K562 (cell line): ENCODE results near the gene RRBP1. TPM values are rescaled to one million over a fixed set of nuclear protein-coding genes. Genes with fewer than 3 reads are reported as not detected.

Experiments
- ATAC-seq: fragments of 200-7000 bp; cut with Tn5 transposase; 3 replicates; pipeline ENCODE4 v1.9.1; 2020; ENCODE audit warnings: moderate library complexity
- BruUV-seq: library from RNA; stranded (reverse); fragments of 400-500 nt; replicated peaks from 2 replicates; lab custom pipeline; 2021; lab: Mats Ljungman, UMichigan
- CTCF ChIA-PET: fragments of 300-600 bp; formaldehyde crosslinking; extraction: SDS; loops from one replicate; lab custom pipeline; 2021; ENCODE audit warnings: low intra/inter-chr PET ratio; lab: Yijun Ruan, JAX
- POLR2A ChIA-PET: fragments of 300-600, 350-650 bp; sonication (Branson Sonifier 250); formaldehyde crosslinking; extraction: SDS; loops from one replicate; lab custom pipeline; 2021; ENCODE audit warnings: antibody characterized with exemption, inconsistent platforms; lab: Yijun Ruan, JAX
- DNase-seq, 4 experiments: peaks; one replicate each; pipeline versions ENCODE4 v3.0.0 to v3.0.0-alpha.2; 2011 to 2018; ENCODE audit warnings: low spot score in 3 of 4, mixed read lengths in 3 of 4; ENCODE audit errors: extremely low read depth in 1 of 4
- FAIRE-seq: peaks from 2 replicates; lab custom pipeline; 2011; peaks lifted over from hg19 to GRCh38; lab: Jason Lieb, UNC
- H2AFZ ChIP-seq: 2 replicates; pipeline ENCODE4 v1.6.0; 2011; ENCODE audit warnings: low read depth, low read length, control low read depth, inconsistent platforms
- H3K27ac ChIP-seq: fragments of 200-600 bp; 3 replicates; pipeline ENCODE4 v1.8.0; 2011; ENCODE audit warnings: low read depth, mild to moderate bottlenecking, control low read depth, inconsistent platforms, low read length, moderate library complexity, mixed read lengths; ENCODE audit errors: extremely low read depth
- H3K27me3 ChIP-seq, 2 experiments: fragments of 300-600 bp in 1 of 2; 2 replicates in 1 of 2; 3 replicates in 1 of 2; pipeline versions ENCODE4 v1.6.0 to v1.8.0; 2011; ENCODE audit warnings: inconsistent platforms in 2 of 2, low read length in 2 of 2, mild to moderate bottlenecking in 1 of 2, mixed read lengths in 1 of 2, moderate library complexity in 1 of 2; ENCODE audit not compliant: control insufficient read depth in 2 of 2, insufficient read depth in 2 of 2
- H3K36me3 ChIP-seq: fragments of 300-600 bp; 3 replicates; pipeline ENCODE4 v1.8.0; 2011; ENCODE audit warnings: mild to moderate bottlenecking, low read length, inconsistent platforms; ENCODE audit not compliant: control insufficient read depth, insufficient read depth
- H3K4me1 ChIP-seq, 2 experiments: fragments of 200-600 bp in 1 of 2; replicated peaks in 1 of 2; 2 replicates in 1 of 2; 3 replicates in 1 of 2; pipeline versions ENCODE4 v1.5.1 to v1.8.0; 2011; ENCODE audit warnings: inconsistent platforms in 2 of 2, low read length in 2 of 2, mild to moderate bottlenecking in 1 of 2, mixed read lengths in 1 of 2, moderate library complexity in 1 of 2; ENCODE audit not compliant: control insufficient read depth in 2 of 2, insufficient read depth in 2 of 2
- H3K4me2 ChIP-seq: 2 replicates; pipeline ENCODE4 v1.6.1; 2011; ENCODE audit warnings: low read length, control low read depth, inconsistent platforms, mixed read lengths; ENCODE audit not compliant: insufficient read depth
- H3K4me3 ChIP-seq: fragments of 200-600 bp; sonication (generic), shearing (Covaris generic); 2 replicates; pipeline ENCODE4 v1.5.1; 2016; ENCODE audit warnings: control low read depth, inconsistent platforms
- H3K79me2 ChIP-seq: fragments of 200-600 bp; 3 replicates; pipeline ENCODE4 v1.8.0; 2011; ENCODE audit warnings: low read length, inconsistent platforms; ENCODE audit not compliant: control insufficient read depth, insufficient read depth
- H3K9ac ChIP-seq, 2 experiments: 2 replicates each; pipeline versions ENCODE4 v1.6.0 to v1.6.1; 2011; ENCODE audit warnings: low read depth in 2 of 2, low read length in 2 of 2, control low read depth in 1 of 2, inconsistent platforms in 1 of 2, mild to moderate bottlenecking in 1 of 2, mixed read lengths in 1 of 2; ENCODE audit not compliant: insufficient read depth in 1 of 2
- H3K9me1 ChIP-seq: one replicate; pipeline ENCODE4 v1.6.0; 2011; ENCODE audit warnings: inconsistent platforms, mild to moderate bottlenecking, low read length, moderate library complexity; ENCODE audit not compliant: control insufficient read depth, insufficient read depth
- H3K9me3 ChIP-seq: replicated peaks from 2 replicates; pipeline ENCODE4 v1.5.1; 2011; ENCODE audit warnings: low read depth, low read length, inconsistent platforms; ENCODE audit not compliant: control insufficient read depth, insufficient read depth
- H4K20me1 ChIP-seq: replicated peaks from 2 replicates; pipeline ENCODE4 v1.6.1; 2011; ENCODE audit warnings: low read length, inconsistent platforms, mixed read lengths; ENCODE audit not compliant: control insufficient read depth, insufficient read depth
- GATAD2B ChIP-seq: fragments of 450-650 bp; IDR thresholded peaks from 2 replicates; pipeline ENCODE4 v1.6.1; 2017; ENCODE audit warnings: mild to moderate bottlenecking, borderline replicate concordance
- HDGF ChIP-seq: fragments of 450-650 bp; IDR thresholded peaks from 2 replicates; pipeline ENCODE4 v1.6.1; 2016
- NR2C2 ChIP-seq, 2 experiments: fragments of 200-800 bp in 1 of 2; sonication (Bioruptor generic) in 1 of 2; sonication (generic) in 1 of 2; formaldehyde crosslinking in 1 of 2; IDR thresholded peaks; 2 replicates each; pipeline versions ENCODE4 v1.6.1 to v1.8.0; 2016 to 2022; ENCODE audit warnings: mild to moderate bottlenecking in 1 of 2, missing compliant biosample characterization in 1 of 2, missing genetic modification characterization in 1 of 2, missing genetic modification reagents in 1 of 2
- POLR2G ChIP-seq: fragments of 200-400 bp; formaldehyde crosslinking; IDR thresholded peaks from 2 replicates; pipeline ENCODE4 v1.6.1; 2017; ENCODE audit warnings: low read depth, mild to moderate bottlenecking, antibody characterized with exemption, low read length, moderate library complexity
- SP1 ChIP-seq: sonication (generic); formaldehyde crosslinking; IDR thresholded peaks from 2 replicates; pipeline ENCODE4 v1.8.1; 2022; ENCODE audit warnings: mild to moderate bottlenecking, missing genetic modification reagents
- TEAD1 ChIP-seq, 2 experiments: fragments of 450-650 bp in 1 of 2; sonication (generic) in 1 of 2; formaldehyde crosslinking; IDR thresholded peaks; 2 replicates each; pipeline versions ENCODE4 v1.4.0 to v1.8.0; 2020 to 2022; ENCODE audit warnings: mild to moderate bottlenecking in 2 of 2, missing genetic modification reagents in 1 of 2
- ZNF174 ChIP-seq: fragments of 250-450 bp; sonication (Bioruptor Pico); IDR thresholded peaks from 2 replicates; pipeline ENCODE4 v1.4.0; 2020; ENCODE audit warnings: mild to moderate bottlenecking
- WGBS: fragments of 100-300 bp; shearing (Covaris generic); methylation state at CpG from one replicate; pipeline ENCODE4 v1.1.6; 2016; ENCODE audit warnings: low coverage, mixed read lengths; ENCODE audit not compliant: insufficient coverage; ENCODE audit errors: missing lambda C conversion rate; 5-methylcytosine and 5-hydroxymethylcytosine counted together
- in situ Hi-C: fragments of 300-500 bp; cut with MboI; formaldehyde crosslinking; loops from 4 replicates; pipeline ENCODE4 v1.15.0; 2018; ENCODE audit warnings: inconsistent platforms, mixed read lengths
- intact Hi-C: fragments of 100-400 bp; cut with micrococcal nuclease; formaldehyde crosslinking; loops from 2 replicates; pipeline ENCODE4 v1.14.2; 2022
- polyA plus RNA-seq, 8 experiments: library from polyadenylated mRNA; depleted of rRNA in 4 of 8; stranded (reverse) in 5 of 8; unstranded in 3 of 8; fragments of >200 nt; fragmentation: Nextera tagmentation in 2 of 8; fragmentation: Illumina TruSeq in 1 of 8; extraction: Ambion mirVana in 2 of 8; extraction: Trizol in 1 of 8; gene quantifications; 2 replicates each; pipeline versions ENCODE4 v1.2.1 to v1.2.3, GENCODE V29; 2011 to 2014; ENCODE audit warnings: inconsistent platforms in 1 of 8, missing spikeins in 1 of 8
- total RNA-seq, 7 experiments: library from RNA; depleted of rRNA in 6 of 7; stranded (reverse); fragments of >200 nt in 6 of 7; fragmentation: Illumina TruSeq in 2 of 7; extraction: Trizol in 2 of 7; gene quantifications; 2 replicates each; pipeline versions ENCODE4 v1.2.1 to v1.2.3, GENCODE V29; 2011 to 2021; ENCODE audit warnings: low replicate concordance in 1 of 7
- TF ChIP-seq, protein P1 (sequence below): fragments of 450-650 bp; formaldehyde crosslinking; IDR thresholded peaks from 2 replicates; pipeline ENCODE4 v1.4.0; 2022; ENCODE audit warnings: missing genetic modification characterization

RRBP1 gene
- total and polyA plus RNA-seq, 9 of the 15 experiments (the other 6 are each of a cell fraction or from before 2014, with no cell fraction given): 0.84 to 32.0 (median 17.6) TPM

DNA sequence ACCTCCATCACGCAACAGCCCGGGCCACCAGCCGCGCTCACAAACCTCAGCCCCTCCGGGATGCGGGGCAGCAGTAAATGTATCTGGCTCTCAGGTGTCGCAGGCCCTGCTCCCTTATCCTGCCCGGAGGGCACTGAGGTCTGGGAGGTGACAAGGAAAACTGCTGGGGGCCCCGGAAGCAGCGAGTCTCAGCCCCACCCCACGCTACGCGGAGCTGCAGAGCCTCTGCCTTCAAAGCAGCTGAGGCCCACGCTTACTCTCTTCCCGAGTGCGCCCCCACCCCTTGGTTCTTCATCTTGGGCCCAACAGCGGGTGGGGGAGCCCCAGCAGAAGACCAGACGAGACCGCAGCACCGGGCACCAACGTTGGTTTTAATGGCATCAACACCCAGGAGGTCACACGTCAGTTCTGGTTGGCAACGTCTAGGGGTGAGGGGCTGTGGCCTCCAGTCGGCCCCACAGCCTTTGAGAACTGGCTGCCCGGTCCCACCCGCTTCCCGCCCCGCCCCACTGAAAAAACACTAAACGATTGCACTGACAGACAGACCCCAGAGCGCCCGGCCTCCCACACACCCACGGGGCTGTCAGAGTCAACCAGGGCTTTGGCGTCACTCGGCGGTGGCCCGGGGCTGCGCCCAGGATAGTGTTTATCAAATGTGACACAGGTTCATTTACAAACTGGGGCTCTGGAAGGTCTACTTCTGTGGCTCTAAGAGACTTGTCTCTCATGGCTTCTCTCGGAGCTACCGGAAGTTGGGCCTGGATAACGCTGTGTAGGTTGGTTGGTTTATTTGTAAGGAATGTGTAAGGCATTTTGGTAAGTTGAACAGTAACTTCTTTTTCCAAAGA, 68.5 kb downstream of the RRBP1 start:
- in situ Hi-C loops (loop anchor here (5.0 kb wide), 1 partner anchor 71 kb away; no protein-coding TSS in a partner anchor), intact Hi-C loops (no loop called here)
- no peaks in the 10 kb centered on the region for H3K79me2 ChIP-seq
- POLR2A ChIA-PET: interaction anchor here (0.6 to 1.2 kb wide), 3 partner anchors 77 to 297 kb away, joined by 3 to 5 read pairs (median 3); no protein-coding TSS in a partner anchor
- TF ChIP-seq HDGF (no peak), ZNF174 (CRISPR knock-in tag) (no peak), NR2C2 (CRISPR knock-in tag; IDR thresholded peaks at IDR 0.05) (no peak), NR2C2 (tag; IDR thresholded peaks at IDR 0.05) (no peak), TEAD1 (CRISPR knock-in tag; IDR thresholded peaks at IDR 0.05) (no peak), SP1 (CRISPR knock-in tag) (no peak), POLR2G (0 out of 2 replicates have a peak, but pooled peaks have one; percentile 5), GATAD2B (no peak)
- TF ChIP-seq, protein P1, sequence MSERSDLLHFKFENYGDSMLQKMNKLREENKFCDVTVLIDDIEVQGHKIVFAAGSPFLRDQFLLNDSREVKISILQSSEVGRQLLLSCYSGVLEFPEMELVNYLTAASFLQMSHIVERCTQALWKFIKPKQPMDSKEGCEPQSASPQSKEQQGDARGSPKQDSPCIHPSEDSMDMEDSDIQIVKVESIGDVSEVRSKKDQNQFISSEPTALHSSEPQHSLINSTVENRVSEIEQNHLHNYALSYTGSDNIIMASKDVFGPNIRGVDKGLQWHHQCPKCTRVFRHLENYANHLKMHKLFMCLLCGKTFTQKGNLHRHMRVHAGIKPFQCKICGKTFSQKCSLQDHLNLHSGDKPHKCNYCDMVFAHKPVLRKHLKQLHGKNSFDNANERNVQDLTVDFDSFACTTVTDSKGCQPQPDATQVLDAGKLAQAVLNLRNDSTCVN (CRISPR knock-in tag): no peak
- no peak for FAIRE-seq
- H3K27me3 ChIP-seq: no peaks in the 10 kb centered on the region
- H3K27ac ChIP-seq: no peak overlapping the region
- CTCF ChIA-PET: no interaction called here
- no peak overlapping the region for H3K9ac ChIP-seq
- H4K20me1 ChIP-seq: no peaks in the 10 kb centered on the region; the same call in 1 of the 2 replicates
- H3K9me1 ChIP-seq: no peaks in the 10 kb centered on the region
- no peak for DNase-seq
- peaks cover 0 to 24% of the 10 kb centered on the region in 2 experiments; a peak in 2 of 5 replicates for H3K4me1 ChIP-seq
- no peaks in the 10 kb centered on the region for H3K9me3 ChIP-seq
- BruUV-seq: TSS peak; percentile 75
- 77% methylated on average over 28 of the region's 40 CpGs for WGBS
- H3K36me3 ChIP-seq: peaks cover 23% of the 10 kb centered on the region; the same call in 1 of the 3 replicates
- no peak for ATAC-seq
- H3K4me2 ChIP-seq: no peak overlapping the region
- no peak overlapping the region for H3K4me3 ChIP-seq
- H2AFZ ChIP-seq: no peak overlapping the region
